Thymus (tissue), 11 donors: ENCODE data around the gene NMNAT3. TPM values are rescaled to one million over a fixed set of nuclear protein-coding genes. Genes with fewer than 3 reads are reported as not detected.

Experiments used
- DNase-seq, 9 donors: peaks; one replicate each; pipeline ENCODE4 v3.0.0-alpha.2; 2013; ENCODE audit warnings: low spot score in 9 of 9, low read depth in 6 of 9, missing footprints in 1 of 9
- H3K27ac ChIP-seq, 2 donors: one replicate each; pipeline ENCODE4 v1.5.1; 2013; ENCODE audit warnings: control low read depth in 1 of 2, low read depth in 1 of 2, low read length in 1 of 2, mild to moderate bottlenecking in 1 of 2, moderate library complexity in 1 of 2
- H3K27me3 ChIP-seq, 2 donors: one replicate each; pipeline ENCODE4 v1.5.1; 2013; ENCODE audit warnings: low read length in 1 of 2; ENCODE audit not compliant: control insufficient read depth in 2 of 2, insufficient read depth in 1 of 2
- H3K36me3 ChIP-seq, 2 donors: one replicate each; pipeline ENCODE4 v1.5.1; 2013; ENCODE audit warnings: low read length in 1 of 2, mild to moderate bottlenecking in 1 of 2, moderate library complexity in 1 of 2; ENCODE audit not compliant: control insufficient read depth in 2 of 2, insufficient read depth in 2 of 2
- H3K4me1 ChIP-seq, 2 donors: one replicate each; pipeline ENCODE4 v1.5.1; 2013; ENCODE audit warnings: low read length in 2 of 2; ENCODE audit not compliant: control insufficient read depth in 2 of 2, insufficient read depth in 2 of 2
- H3K4me3 ChIP-seq, 2 donors: one replicate each; pipeline ENCODE4 v1.5.1; 2013; ENCODE audit warnings: low read length in 2 of 2, control low read depth in 1 of 2, mild to moderate bottlenecking in 1 of 2
- H3K9me3 ChIP-seq, 2 donors: one replicate each; pipeline ENCODE4 v1.5.1; 2013; ENCODE audit warnings: low read length in 1 of 2, mild to moderate bottlenecking in 1 of 2; ENCODE audit not compliant: control insufficient read depth in 2 of 2, insufficient read depth in 1 of 2
- WGBS: extraction: QIAGEN DNeasy Blood & Tissue Kit; methylation state at CpG from one replicate; pipeline ENCODE4 v1.1.7; 2013; 5-methylcytosine and 5-hydroxymethylcytosine counted together
- polyA plus RNA-seq: library from polyadenylated mRNA; stranded (reverse); fragments of 200-250 nt; gene quantifications from one replicate; pipeline ENCODE4 v1.2.3, GENCODE V29; 2013
- total RNA-seq: library from RNA; stranded (reverse); fragments of 120-200 nt; gene quantifications from one replicate; pipeline ENCODE4 v1.2.4, GENCODE V29; 2013
- donor health status: healthy.

NMNAT3 gene
- total and polyA plus RNA-seq, 2 donors, result 4.7 to 5.2 TPM

- Histone ChIP-seq H3K27me3 (no peaks in the 10 kb centered on the region), H3K4me1 (no peaks in the 10 kb centered on the region)
- WGBS, result over 99% methylated on average over 2 of the region's 2 CpGs
Observed at GRCh38 chr3:139696314-139696604, 18.5 kb upstream of the NMNAT3 start.

GRCh38 chr3:139695426-139696313 lies 17.9 kb upstream of the NMNAT3 start:
- no peaks in the 10 kb centered on the region for H3K36me3 ChIP-seq
- H3K27me3 ChIP-seq, result no peaks in the 10 kb centered on the region
- no peaks in the 10 kb centered on the region for H3K9me3 ChIP-seq
- no peak overlapping the region for H3K27ac ChIP-seq
- DNase-seq, result no peak
- H3K4me3 ChIP-seq, result no peak overlapping the region
- 71% methylated on average over 6 of the region's 6 CpGs for WGBS
- no peaks in the 10 kb centered on the region for H3K4me1 ChIP-seq

More at GRCh38 chr3:139696314-139696604, 18.5 kb upstream of the NMNAT3 start:
- Histone ChIP-seq H3K27ac (no peak overlapping the region), H3K36me3 (no peaks in the 10 kb centered on the region), H3K9me3 (no peaks in the 10 kb centered on the region), H3K4me3 (no peak overlapping the region)
- DNase-seq, result no peak

GRCh38 chr3:139695007-139695406 lies 17.2 kb upstream of the NMNAT3 start:
- 92% methylated on average over 3 of the region's 3 CpGs for WGBS
- Histone ChIP-seq H3K36me3 (no peaks in the 10 kb centered on the region), H3K9me3 (no peaks in the 10 kb centered on the region), H3K4me3 (no peak overlapping the region), H3K27me3 (no peaks in the 10 kb centered on the region), H3K4me1 (no peaks in the 10 kb centered on the region), H3K27ac (no peak overlapping the region)
- DNase-seq, result no peak

GRCh38 chr3:139694542-139694941 lies 16.8 kb upstream of the NMNAT3 start:
- 87% methylated on average over 1 of the region's 1 CpG for WGBS
- Histone ChIP-seq H3K27me3 (no peaks in the 10 kb centered on the region), H3K4me1 (no peaks in the 10 kb centered on the region), H3K9me3 (no peaks in the 10 kb centered on the region), H3K36me3 (no peaks in the 10 kb centered on the region), H3K4me3 (no peak overlapping the region), H3K27ac (no peak overlapping the region)
- DNase-seq, result no peak

- DNase-seq, result no peak
- Histone ChIP-seq H3K27ac (no peak overlapping the region), H3K9me3 (no peaks in the 10 kb centered on the region), H3K4me1 (no peaks in the 10 kb centered on the region), H3K27me3 (peaks cover 0 to 3% of the 10 kb centered on the region in 2 donors), H3K36me3 (no peaks in the 10 kb centered on the region), H3K4me3 (no peak overlapping the region)
Observed at GRCh38 chr3:139691619-139692018, 13.8 kb upstream of the NMNAT3 start.

- Histone ChIP-seq H3K27ac (no peak overlapping the region), H3K4me3 (no peak overlapping the region), H3K4me1 (no peaks in the 10 kb centered on the region), H3K36me3 (no peaks in the 10 kb centered on the region), H3K27me3 (peaks cover 0 to 3% of the 10 kb centered on the region in 2 donors), H3K9me3 (no peaks in the 10 kb centered on the region)
- no peak for DNase-seq
- 92% methylated on average over 7 of the region's 7 CpGs for WGBS
Observed at GRCh38 chr3:139689708-139690228, 12.0 kb upstream of the NMNAT3 start.

GRCh38 chr3:139689122-139689521 lies 11.3 kb upstream of the NMNAT3 start:
- peaks cover 0 to 3% of the 10 kb centered on the region in 2 donors for H3K27me3 ChIP-seq
- no peaks in the 10 kb centered on the region for H3K4me1 ChIP-seq
- WGBS, result 71% methylated on average over 4 of the region's 4 CpGs
- H3K27ac ChIP-seq, result no peak overlapping the region
- H3K4me3 ChIP-seq, result no peak overlapping the region
- no peaks in the 10 kb centered on the region for H3K36me3 ChIP-seq
- no peak for DNase-seq
- H3K9me3 ChIP-seq, result no peaks in the 10 kb centered on the region

- Histone ChIP-seq H3K4me3 (no peak overlapping the region), H3K27ac (no peak overlapping the region), H3K27me3 (peaks cover 0 to 3% of the 10 kb centered on the region in 2 donors), H3K9me3 (no peaks in the 10 kb centered on the region), H3K4me1 (no peaks in the 10 kb centered on the region), H3K36me3 (no peaks in the 10 kb centered on the region)
- WGBS, result 88% methylated on average over 1 of the region's 1 CpG
- no peak for DNase-seq
Observed at GRCh38 chr3:139687431-139687830, 9.7 kb upstream of the NMNAT3 start.

- peaks cover 0 to 3% of the 10 kb centered on the region in 2 donors for H3K27me3 ChIP-seq
- H3K4me1 ChIP-seq, result no peaks in the 10 kb centered on the region
- H3K4me3 ChIP-seq, result no peak overlapping the region
- WGBS, result 92% methylated on average over 3 of the region's 3 CpGs
- DNase-seq, result no peak
- no peak overlapping the region for H3K27ac ChIP-seq
- no peaks in the 10 kb centered on the region for H3K9me3 ChIP-seq
- no peaks in the 10 kb centered on the region for H3K36me3 ChIP-seq
Observed at GRCh38 chr3:139686624-139687023, 8.9 kb upstream of the NMNAT3 start.
